ENCODE measurements around the gene PRDM7.
A peak's percentile ranks its signal among the peaks of the same experiment; 100 is the strongest.

Gene PRDM7

DNA sequence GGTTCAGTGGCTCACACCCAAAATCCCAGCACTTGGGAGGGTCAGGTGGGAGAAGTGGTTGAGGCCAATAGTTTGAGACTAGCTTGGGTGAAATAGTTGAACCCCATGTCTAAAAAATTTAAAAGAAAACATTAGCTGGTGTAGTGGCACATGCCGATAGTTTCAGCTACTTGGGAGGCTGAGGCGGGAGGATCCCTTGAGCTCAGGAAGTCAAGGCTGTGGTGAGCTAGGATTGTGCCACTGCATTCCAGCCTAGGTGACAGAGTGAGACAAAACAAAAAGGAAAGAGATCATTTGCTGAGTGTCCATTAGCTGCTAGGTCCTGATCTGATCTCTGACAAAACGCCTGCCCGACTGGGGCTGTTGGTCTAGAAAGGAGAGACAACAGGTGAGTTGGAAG lies 43.7 kb downstream of the PRDM7 start:
- no peak for DNase-seq

DNA sequence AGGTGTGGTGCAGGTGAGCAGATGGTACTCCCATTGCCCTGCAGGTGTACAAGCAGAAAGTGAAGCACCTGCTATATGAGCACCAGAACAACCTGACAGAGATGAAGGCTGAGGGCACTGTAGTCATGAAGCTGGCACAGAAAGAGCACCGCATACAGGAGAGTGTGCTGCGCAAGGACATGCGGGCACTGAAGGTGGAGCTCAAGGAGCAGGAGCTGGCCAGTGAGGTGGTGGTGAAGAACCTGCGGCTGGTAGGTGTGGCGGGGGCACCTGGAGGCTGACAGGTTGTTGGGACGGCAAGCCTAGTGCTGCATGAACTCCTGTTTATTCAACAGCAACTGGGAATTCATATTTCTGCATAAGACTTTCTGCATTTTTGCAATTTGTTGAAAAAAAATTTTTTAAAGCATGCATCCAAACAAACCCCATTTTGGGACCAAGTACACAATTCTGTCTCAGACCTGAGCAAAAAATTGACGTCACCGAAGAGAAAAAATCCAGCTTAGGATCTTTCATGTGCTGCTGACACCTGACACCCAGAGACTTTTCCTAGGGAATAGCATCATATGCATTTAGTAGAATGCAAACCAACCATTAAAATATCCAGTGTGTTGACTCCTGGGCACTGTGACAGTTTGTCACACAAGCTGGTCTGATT lies 44.3 kb downstream of the PRDM7 start:
- DNase-seq: no peak

DNA sequence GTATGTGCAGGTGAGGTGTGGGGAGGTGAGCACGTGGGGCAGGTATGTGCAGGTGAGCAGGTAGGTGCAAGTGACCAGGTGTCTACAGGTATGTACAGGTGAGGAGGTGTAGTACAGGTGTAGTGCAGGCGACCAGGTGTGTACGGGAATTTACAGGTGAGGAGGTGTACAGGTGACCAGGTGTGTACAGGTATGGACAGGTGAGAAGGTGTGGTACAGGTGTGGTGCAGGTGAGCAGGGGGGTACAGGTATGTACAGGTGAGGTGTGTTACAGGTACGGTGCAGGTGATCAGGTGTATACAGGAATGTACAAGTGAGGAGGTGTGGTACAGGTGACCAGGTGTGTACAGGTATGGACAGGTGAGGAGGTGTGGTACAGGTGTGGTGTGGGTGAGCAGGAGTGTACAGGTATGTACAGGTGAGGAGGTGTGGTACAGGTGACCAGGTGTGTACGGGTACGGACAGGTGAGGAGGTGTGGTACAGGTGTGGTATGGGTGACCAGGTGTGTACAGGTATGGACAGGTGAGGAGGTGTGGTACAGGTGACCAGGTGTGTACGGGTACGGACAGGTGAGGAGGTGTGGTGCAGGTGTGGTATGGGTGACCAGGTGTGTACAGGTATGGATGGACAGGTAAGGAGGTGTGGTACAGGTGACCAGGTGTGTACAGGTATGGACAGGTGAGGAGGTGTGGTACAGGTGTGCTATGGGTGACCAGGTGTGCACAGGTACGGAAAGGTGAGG lies 45.0 kb downstream of the PRDM7 start:
- DNase-seq: no peak

DNA sequence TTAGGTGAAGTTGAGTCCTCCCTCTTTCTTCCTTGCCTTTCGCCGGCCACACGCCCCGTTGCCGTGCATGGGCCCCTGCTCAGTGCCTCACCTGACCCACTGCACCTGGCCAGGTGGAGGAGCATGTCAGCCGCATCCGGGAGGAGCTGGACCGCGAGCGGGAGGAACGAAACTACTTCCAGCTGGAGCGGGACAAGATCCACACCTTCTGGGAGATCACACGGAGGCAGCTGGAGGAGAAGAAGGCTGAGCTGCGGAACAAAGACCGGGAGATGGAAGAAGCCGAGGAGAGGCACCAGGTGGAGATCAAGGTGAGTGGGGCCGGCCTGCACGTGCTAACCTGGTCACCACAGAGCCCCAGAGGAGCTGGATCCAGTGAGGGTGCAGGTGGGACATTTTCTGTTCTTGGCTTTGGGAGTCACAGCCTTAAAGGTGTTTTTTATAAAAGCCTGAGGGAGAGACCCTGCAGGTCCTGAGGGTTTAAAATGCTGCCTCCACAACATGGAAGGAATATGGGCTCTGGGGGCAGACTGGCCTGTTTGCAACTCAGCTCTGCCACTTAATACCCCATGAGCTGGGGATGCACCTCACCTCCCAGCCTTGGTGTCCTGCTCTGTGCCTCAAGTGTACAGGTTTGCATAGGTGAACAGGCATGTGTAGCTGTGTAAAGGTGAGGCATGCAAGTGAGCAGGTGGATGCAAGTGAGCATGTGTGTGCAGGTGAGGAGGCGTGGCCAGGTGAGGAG lies 45.8 kb downstream of the PRDM7 start:
- no peak for DNase-seq

DNA sequence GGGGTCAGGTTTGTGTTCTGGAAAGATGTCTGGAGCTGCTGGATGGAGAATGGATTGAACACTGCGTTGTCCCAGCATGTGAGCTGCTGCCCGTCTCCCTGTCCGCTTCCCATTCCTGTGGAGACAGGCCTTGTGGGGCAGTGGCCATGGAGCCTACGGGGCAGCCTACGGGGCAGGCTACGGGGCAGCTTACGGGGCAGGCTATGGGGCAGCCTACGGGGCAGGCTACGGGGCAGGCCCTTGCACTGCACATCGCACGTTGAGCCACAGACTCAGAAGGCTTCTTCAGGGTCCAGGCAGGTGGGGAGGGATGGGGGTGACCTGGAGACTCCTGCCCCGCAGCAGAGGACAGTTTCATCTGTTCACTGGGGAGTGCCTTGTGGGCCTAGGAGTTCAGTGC lies 48.1 kb downstream of the PRDM7 start:
- DNase-seq: no peak

DNA sequence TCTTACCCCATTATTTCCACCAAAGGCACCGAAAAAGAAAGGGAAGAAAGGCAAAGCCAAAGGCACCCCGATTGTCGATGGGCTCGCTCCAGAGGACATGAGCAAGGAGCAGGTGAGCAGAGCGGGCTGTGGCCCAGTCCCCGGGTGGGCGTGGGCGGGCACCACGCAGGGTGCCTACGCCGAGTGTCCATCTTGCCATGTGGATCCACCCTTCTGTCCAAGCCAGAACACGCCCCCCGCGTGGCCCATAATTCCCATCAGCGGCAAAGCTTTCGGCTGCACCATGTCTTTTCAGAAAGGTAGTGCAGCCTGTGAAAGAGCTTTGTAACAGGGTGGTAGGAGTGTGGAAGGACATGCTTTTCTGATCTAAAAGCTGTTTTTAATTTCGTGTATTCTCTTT lies 49.5 kb downstream of the PRDM7 start:
- DNase-seq: no peak

DNA sequence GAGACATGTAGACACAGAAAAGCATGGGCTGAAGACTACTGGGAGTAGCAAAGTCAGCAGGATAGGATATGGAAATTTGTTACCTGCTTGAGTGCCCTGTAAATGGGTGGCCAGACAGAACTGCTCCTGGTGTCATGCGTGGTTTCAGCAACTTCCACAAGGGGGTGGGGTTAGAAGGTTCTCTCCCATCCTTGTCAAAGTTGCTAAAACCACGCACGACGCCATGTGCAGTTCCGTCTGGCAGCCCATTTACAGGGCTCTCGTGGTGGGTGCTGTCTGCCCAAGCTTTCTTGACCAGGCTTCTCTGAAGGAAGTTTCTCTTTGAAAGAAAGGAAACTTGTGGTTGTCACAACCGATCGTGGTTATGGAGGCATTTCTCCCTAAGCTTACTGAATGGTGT lies 51.0 kb downstream of the PRDM7 start:
- DNase-seq: no peak

DNA sequence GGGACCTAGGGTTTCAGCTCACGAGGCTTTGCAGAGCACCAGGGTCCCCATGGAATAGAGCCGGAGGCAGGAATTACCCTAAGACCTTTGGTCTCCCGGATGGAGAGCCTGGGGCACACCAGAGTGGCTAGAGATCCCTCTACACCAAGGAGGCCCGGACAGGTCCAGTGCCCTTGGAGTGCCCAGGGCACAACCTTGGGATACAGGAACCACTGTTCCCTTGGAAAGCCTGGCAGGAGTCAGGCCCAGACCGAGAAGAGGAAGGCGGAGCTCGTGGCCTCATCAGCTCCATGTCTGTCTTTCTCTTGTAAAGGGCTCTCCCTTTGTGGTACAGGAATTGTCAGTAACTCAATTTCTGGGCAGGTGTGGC lies 54.1 kb downstream of the PRDM7 start:
- no peak for DNase-seq

DNA sequence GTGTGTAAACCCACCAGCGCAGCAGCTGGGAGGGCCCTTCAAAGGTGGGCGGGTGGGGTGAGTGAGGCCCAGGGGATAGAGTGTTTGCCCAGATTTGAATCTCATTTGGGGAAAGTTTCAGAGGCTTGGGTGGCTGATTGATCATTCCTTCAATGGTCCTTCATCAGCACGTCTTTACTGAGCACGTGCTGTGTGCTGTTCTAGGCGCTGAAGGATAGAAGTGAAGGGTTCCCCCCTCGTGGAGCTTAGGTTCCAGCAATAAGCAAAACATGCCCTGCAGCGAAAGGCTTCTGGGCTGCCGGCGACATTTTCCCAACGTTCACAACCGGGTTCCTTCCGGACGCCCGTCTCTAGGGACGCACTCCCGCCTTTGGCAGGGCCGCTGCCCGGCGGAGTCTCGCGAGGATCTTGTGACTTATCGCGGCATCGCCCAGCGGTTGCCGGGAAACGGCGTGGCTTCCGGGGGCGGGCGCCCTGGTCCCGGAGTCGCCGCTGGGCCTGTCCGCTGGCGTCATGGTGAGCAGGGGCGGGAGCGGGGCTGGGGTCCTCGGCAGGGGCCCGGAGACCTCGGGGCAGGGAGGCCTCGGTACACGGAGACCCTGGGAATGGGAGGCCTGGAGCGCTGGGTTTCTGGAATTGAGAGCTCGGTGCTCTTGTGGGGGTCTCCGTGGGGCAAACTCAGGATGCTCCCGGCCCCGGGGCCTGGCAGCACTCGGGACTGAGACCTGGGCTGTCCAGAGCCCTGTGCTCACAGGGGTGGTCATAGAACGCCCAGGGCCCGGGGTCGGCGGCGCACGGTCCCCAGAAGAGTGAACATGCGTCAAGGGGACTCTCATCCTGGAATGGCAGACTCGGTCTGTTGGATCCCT lies 54.7 kb downstream of the PRDM7 start:
- peak; percentile 39 for DNase-seq

DNA sequence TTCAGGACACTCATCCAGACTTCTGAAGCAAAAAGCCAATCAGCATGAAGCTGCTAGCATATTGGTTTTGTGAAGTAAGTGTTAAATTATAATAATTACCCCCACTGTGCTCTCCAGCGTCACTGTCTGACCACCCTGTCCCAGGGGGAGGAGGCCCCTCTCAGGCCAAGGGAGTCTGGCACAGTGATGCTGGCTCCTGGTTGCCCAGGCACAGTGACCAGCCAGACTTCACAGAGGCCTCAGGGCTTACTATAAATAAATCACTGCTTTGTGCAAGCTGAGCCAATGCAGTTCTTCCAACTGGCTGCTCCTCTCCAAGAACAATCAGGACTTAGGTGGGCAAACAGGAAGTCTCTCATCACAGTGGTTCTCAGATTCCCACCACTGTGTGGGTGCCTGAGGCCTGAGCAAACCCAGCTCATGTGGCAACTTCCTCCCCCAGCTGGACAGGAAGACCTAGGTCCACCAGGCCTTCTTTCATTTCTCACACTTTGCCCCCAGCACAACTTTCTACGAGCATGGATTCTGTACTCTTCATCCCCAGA lies 56.2 kb downstream of the PRDM7 start:
- DNase-seq: no peak

DNA sequence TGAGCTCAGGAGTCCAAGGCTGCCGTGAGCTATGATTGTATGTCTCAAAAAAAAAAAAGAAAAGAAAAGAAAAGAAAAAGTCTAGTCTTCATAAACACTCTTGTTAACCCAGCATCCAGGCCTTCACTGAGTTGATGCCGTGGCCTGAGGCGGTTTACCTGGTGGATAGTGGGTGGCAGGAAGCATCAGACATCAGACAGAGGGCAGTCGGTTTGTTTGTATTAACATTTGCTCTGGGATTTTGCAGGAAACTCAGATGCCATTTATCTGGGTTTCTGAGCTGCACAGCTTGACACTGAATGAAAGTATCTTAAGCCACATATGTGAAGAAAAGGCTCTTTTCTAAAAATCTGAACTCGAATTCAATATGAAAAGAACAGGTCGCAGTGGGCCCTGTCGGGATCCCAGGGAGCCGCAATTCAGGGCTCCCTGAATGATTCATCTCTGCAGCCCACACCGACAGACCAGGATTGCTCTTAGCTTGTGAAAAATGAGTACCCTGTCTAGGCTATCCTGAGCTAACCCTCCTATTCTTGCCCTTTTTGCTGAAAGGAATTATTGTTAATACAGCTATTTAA lies 56.8 kb downstream of the PRDM7 start:
- DNase-seq: no peak

DNA sequence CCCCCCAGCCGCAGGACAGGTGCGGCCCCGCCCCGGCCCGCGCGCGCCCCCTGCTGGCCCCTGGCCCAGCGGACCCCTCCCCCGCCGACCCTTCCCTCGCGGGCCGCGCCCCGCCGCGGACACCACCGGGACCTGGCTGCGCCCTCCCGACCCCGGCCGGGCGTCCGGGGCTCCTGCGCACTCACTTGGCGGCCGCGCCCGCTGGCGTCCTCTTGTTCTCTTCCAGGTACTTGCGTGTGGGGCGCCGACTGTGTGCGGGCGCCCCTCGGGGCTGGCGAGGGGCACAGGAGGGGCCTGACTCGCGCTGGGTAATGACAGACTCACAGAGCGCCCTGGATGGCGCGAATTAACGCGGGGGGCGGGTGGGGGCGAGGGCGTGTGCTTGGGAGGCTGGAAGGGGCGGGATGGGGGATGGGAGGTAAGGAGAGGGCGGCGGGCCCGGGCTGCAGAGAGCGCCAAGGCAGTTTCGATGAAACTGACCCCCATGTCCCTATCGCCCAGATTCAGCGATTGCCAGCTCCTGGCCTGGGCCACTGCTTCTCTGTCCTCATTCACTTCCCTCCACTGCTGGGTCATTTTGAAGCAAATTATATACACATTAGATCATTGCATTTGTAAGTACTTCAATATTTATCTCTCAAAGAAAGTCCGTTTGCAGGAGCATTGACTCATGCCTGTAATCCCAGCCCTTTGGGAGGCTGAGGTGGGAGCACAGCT lies 57.4 kb downstream of the PRDM7 start:
- no peak for DNase-seq

DNA sequence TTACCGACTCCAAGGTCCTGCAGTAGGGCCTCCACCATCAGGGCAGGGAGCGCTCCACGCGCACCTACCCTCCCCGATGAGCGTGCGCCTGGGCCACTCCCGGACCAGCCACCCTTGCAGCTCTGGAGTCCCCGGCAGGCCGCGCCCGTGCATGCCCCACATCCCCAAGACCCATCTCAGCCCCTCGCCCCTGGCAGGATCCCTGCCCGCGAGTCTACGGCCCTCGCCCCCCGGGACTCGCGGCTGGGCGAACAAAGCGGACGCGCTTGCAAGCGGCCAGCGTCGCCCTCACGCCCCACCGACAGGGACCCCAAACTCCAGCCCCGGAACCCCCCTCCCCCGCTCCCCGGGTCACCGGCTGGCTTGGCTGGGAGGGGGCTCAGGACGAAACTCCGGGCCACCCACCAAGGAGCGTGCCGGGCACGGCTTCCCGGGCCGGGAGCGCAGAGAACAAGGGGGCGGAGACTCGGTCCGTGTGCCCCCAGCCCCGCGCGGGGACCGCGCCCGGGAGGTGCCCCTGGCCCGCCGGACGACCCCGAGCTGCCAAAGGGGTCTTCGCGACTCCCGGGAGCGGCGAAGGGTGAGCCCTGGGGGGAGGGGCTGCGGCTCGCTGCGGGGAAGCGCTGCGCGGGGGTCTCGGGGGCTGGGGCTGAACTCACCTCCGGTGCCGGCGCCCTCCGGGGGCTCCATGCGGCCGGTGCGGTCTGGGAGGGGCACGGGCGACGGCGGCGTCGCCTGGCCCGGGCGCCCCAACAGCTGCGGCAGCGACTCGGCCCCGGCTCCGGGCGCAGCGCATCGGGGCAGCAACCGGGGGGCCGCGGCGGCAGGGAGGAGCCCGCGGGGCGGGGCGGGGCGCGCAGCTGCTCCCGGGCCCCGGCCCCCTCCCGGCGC lies 58.2 kb downstream of the PRDM7 start, which contains the start of gene DBNDD1:
Gene DBNDD1 (minus strand): TSS at position 805 of the 891 bp plus-strand sequence. CDS start 115 bp downstream, at position 690.
- no peak for DNase-seq

DNA sequence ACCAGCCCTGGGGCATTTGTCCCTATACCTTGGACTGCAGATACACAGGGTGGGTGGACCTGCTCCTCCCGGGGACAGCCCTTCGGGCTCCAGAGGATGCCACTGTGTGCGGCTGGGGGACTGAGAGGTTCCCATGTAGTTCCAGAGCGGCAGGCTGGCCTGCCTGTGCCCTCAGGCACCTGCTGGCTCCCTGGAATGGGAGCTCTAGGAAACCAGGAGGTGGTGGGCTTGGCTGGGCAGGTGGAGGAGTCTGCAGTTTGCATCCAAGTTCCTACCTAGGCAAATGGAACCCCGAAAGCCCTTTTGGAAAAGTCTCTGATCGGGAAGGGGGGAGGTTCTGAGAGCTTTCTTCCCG lies 58.9 kb downstream of the PRDM7 start:
- DNase-seq: no peak

DNA sequence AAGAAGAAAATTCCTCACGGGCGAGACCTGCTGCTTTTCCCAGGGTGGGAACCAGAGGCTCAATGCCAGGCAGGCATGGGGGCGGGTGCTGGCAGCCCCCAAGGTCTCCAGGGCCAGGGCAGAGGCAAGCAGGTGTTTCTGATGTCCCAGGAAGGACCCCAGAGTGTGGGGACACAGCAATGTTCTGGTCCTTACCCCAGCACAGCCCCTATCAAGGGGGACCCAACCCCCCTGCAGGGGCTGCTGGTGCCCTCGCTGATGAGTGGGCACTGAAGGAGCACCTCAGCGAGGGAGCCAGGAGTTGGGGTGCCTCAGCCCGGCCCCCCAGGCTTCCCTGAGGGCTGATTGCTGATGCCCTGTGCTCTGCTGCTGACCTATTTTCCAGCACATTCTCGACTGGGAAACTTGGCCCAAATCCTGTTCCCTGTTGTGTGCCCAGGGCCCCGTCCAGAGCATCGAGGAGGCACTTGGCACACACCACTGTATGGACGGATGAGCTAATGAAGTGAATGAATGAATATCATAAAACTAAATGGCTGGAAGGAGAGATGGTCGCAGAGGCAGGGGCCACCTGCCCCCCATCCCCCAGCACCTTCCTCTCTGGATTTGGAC lies 60.7 kb downstream of the PRDM7 start:
- no peak for DNase-seq

DNA sequence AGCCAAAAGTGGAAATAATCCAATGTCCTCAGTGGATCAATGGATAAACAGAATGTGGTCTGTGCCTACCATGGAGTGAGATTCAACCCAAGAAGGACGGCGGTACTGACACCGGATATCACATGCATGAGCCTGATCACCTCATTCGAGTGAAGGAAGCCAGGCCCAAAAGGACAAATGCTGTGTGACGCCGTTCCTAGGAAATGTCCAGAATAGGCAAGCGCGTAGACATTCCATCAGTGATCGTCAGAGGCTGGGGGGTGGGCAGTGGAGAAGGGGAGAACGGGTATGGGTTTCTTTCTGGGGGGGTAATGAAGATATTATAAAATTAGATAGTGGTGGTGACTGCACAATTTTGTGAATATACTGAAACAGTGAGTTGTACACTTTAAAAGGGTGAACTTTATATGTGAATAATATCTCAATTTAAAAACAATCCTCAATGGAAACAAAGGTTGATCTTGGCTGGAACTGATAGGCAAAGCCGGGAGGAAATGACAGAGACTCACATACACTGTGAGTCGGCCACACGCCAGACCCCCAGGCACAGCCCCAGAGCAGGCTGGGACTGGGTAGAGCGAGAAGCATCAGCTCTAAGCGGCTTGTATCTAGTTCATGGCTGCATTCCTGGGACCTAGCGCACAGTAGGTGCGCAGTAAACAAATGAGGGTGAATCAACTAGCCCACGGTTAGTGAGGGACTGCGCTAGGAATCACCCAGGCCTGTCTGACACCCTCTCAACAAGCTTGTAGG lies 61.4 kb downstream of the PRDM7 start:
- DNase-seq: no peak

DNA sequence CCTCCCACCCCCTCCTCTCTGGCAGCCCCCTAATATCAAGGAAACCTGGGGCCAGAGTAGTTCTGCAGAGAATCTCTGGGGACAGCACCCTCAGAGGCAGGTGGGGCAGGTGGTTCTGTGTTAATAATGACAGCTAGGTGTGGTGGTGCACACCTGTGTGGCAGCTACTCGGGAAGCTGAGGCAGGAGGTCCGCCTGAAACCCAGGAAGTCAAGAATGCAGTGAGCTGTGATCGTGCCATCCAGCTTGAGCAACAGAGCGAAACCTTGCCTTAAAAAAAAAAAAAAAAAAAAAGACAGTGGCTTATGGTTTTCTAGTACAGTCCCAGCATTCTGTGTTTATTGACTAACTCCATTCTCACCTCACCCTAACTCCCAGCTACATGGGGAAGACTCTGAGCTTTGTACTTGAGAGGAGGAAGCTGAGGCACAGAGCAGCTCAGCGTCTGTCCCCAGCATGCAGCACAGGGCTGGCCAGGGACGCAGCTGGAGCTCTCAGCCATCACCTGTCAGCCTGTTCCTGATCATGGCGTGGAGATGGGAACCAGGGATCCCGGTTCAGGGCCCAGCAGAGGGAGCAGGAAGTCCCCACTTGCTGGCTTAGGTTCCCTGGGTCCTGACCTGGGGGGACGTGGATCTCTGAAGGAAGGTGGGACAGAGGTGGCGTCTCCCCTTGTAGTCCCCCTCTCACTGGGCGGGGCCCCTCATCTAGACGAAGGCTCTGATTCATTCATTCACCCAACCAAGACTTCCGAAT lies 64.0 kb downstream of the PRDM7 start:
- DNase-seq: no peak

DNA sequence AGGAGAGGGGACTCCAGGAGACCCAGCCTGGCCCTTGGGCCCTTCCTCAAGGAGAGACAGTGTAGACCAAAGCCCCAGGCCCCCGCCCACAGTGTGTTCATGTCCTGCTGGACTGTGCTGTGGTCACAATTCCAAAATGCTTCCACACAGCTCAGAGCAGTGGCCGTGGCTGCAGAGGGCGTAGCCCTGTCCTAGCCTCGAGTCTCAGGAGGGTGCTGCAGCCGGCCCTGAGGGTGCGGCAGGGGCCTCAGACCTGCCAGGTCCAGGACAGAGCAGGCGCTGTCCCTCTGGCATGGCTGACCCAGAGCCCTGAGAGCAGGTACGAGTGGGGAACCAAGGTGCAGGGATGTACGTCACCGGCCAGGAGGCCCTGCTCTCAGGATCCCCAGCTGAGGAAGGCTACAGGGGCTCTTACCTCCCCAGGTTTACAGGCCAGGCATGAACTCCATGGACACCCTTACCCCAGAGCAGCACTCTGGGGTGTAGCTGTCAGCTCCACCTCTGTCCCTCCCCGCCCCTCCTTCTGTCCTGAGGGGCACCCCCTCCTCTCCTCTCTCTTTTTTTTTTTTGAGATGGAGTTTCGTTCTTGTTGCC lies 65.1 kb downstream of the PRDM7 start:
- no peak for DNase-seq
